ENCODE data around the gene TAMM41.

- TF ChIP-seq POLR2A (IDR thresholded peaks at IDR 0.05) (no peak), POLR2AphosphoS5 (IDR thresholded peaks at IDR 0.05; ENCODE audit: insufficient read depth in 1 of 2, low read depth in 1 of 2) (no peak)
- TF ChIP-seq, protein P1, sequence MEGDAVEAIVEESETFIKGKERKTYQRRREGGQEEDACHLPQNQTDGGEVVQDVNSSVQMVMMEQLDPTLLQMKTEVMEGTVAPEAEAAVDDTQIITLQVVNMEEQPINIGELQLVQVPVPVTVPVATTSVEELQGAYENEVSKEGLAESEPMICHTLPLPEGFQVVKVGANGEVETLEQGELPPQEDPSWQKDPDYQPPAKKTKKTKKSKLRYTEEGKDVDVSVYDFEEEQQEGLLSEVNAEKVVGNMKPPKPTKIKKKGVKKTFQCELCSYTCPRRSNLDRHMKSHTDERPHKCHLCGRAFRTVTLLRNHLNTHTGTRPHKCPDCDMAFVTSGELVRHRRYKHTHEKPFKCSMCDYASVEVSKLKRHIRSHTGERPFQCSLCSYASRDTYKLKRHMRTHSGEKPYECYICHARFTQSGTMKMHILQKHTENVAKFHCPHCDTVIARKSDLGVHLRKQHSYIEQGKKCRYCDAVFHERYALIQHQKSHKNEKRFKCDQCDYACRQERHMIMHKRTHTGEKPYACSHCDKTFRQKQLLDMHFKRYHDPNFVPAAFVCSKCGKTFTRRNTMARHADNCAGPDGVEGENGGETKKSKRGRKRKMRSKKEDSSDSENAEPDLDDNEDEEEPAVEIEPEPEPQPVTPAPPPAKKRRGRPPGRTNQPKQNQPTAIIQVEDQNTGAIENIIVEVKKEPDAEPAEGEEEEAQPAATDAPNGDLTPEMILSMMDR (IDR thresholded peaks at IDR 0.05): peak in 1 of 3 experiments; percentile 20
These were observed 72.3 kb downstream of the TAMM41 start for GRCh38 chr3:11774296-11774877.
